Loucy (cell line): ENCODE data around the gene BHLHA15.

Experiments
- EZH2phosphoT487 ChIP-seq: fragments of 200-600 bp; IDR thresholded peaks from 2 replicates; pipeline ENCODE4 v1.6.1; 2018; ENCODE audit warnings: antibody characterized with exemption, mild to moderate bottlenecking, moderate library complexity, borderline replicate concordance
- TF ChIP-seq, protein P1 (sequence below): fragments of 200-600 bp; sonication (generic); conservative IDR thresholded peaks from 2 replicates; pipeline ENCODE4 v1.5.1; 2014; ENCODE audit warnings: mild to moderate bottlenecking, antibody characterized with exemption, low read length

DNA sequence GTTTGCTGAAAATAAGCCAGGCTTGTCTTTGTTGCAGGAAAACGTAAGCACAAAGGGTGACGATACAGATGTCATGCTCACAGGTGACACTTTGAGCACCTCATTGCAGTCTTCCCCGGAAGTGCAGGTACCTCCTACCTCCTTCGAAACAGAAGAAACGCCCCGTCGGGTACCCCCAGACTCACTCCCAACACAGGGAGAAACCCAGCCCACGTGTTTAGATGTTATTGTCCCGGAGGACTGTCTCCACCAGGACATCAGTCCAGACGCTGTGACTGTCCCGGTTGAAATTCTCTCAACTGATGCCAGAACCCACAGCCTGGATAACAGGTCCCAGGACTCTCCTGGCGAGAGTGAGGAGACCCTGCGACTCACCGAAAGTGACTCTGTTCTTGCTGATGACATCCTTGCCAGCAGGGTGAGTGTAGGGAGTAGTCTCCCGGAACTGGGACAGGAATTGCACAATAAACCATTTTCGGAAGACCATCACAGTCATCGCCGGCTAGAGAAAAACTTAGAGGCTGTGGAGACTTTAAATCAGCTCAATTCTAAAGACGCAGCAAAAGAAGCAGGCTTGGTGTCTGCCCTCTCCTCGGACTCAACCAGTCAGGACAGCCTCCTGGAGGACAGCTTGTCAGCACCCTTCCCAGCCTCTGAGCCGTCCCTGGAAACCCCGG lies 18.3 kb upstream of the BHLHA15 start:
- TF ChIP-seq, protein P1, sequence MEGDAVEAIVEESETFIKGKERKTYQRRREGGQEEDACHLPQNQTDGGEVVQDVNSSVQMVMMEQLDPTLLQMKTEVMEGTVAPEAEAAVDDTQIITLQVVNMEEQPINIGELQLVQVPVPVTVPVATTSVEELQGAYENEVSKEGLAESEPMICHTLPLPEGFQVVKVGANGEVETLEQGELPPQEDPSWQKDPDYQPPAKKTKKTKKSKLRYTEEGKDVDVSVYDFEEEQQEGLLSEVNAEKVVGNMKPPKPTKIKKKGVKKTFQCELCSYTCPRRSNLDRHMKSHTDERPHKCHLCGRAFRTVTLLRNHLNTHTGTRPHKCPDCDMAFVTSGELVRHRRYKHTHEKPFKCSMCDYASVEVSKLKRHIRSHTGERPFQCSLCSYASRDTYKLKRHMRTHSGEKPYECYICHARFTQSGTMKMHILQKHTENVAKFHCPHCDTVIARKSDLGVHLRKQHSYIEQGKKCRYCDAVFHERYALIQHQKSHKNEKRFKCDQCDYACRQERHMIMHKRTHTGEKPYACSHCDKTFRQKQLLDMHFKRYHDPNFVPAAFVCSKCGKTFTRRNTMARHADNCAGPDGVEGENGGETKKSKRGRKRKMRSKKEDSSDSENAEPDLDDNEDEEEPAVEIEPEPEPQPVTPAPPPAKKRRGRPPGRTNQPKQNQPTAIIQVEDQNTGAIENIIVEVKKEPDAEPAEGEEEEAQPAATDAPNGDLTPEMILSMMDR: no peak
- no peak for TF ChIP-seq EZH2phosphoT487
